Liver (tissue), 3 donors: ENCODE results near the gene MAPRE2.

ENCODE experiments used
- CTCF ChIP-seq: fragments of 150-350 bp; IDR thresholded peaks from 2 replicates; pipeline ENCODE4 v1.5.1; 2017; ENCODE audit warnings: improper control_type of control experiment, low read depth, low read length; ENCODE audit not compliant: missing input control
- FOXA2 ChIP-seq: IDR thresholded peaks from 2 replicates; pipeline ENCODE4 v1.6.1; 2016; ENCODE audit warnings: antibody characterized with exemption
- RAD21 ChIP-seq, 2 donors: IDR thresholded peaks; 2 replicates each; pipeline ENCODE4 v1.6.1; 2016; ENCODE audit warnings: antibody characterized with exemption in 2 of 2, mild to moderate bottlenecking in 2 of 2
- REST ChIP-seq: IDR thresholded peaks from 2 replicates; pipeline ENCODE4 v1.6.1; 2016; ENCODE audit warnings: antibody characterized with exemption, mild to moderate bottlenecking
- ZBTB33 ChIP-seq: IDR thresholded peaks from 2 replicates; pipeline ENCODE4 v1.6.1; 2016; ENCODE audit warnings: antibody characterized with exemption
- donor health status: healthy.
- donor health status: healthy.

GRCh38 chr18:35116784-35117318 is 75.6 kb downstream of the MAPRE2 start:
- no peak for TF ChIP-seq FOXA2
- TF ChIP-seq CTCF, result no peak
- TF ChIP-seq RAD21 (IDR thresholded peaks at IDR 0.05), result no peak
- no peak for TF ChIP-seq ZBTB33
- no peak for TF ChIP-seq REST
